ENCODE measurements around the gene CASKIN2.

CASKIN2 gene

GRCh38 chr17:75491680-75492079, 23.7 kb downstream of the CASKIN2 start:
- POLR2A ChIA-PET, result no interaction called here
- CTCF ChIA-PET, result no interaction called here
- no peak for DNase-seq (ENCODE audit: low read depth, low spot score)
- no peak overlapping the region for H3K4me3 ChIP-seq (ENCODE audit: low read depth, low read length)
- TF ChIP-seq, protein P1, sequence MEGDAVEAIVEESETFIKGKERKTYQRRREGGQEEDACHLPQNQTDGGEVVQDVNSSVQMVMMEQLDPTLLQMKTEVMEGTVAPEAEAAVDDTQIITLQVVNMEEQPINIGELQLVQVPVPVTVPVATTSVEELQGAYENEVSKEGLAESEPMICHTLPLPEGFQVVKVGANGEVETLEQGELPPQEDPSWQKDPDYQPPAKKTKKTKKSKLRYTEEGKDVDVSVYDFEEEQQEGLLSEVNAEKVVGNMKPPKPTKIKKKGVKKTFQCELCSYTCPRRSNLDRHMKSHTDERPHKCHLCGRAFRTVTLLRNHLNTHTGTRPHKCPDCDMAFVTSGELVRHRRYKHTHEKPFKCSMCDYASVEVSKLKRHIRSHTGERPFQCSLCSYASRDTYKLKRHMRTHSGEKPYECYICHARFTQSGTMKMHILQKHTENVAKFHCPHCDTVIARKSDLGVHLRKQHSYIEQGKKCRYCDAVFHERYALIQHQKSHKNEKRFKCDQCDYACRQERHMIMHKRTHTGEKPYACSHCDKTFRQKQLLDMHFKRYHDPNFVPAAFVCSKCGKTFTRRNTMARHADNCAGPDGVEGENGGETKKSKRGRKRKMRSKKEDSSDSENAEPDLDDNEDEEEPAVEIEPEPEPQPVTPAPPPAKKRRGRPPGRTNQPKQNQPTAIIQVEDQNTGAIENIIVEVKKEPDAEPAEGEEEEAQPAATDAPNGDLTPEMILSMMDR (IDR thresholded peaks at IDR 0.05; ENCODE audit: insufficient read depth, low read length, missing control alignments), result no peak

- TF ChIP-seq, protein P1 (IDR thresholded peaks at IDR 0.05; ENCODE audit: insufficient read depth, low read length, missing control alignments), result no peak
- ChIA-PET CTCF (no interaction called here), POLR2A (no interaction called here)
- DNase-seq (ENCODE audit: low read depth, low spot score), result no peak
- no peak overlapping the region for H3K4me3 ChIP-seq (ENCODE audit: low read depth, low read length)
These were observed 24.2 kb downstream of the CASKIN2 start for GRCh38 chr17:75490953-75491649.

- POLR2A ChIA-PET, result interaction anchor here (0.9 kb wide), 1 partner anchor 22 kb away, joined by 3 read pairs; no protein-coding TSS in a partner anchor
- H3K4me3 ChIP-seq (ENCODE audit: low read depth, low read length), result no peak overlapping the region
These were observed 25.1 kb downstream of the CASKIN2 start for GRCh38 chr17:75490173-75490743.

DNA sequence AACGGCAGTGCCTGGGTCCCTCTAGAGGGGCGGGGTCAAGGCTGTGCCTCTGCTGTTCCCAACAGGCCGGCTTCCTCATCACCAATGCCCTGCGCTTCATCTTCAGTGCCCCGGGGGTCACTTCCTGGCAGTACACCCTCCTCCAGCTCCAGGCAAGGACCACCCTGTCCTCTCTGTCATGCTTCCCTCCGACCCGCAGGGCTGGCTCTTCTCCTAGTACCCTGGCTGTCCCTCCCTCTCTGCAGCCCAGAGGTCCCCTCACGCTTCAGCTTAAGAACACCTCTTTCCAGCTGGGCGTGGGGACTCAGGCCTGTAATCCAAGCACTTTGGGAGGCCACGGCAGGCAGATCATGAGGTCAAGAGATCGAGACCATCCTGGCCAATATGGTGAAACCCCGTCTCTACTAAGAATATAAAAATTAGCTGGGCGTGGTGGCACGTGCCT, 25.8 kb downstream of the CASKIN2 start:
- no peak overlapping the region for H3K4me3 ChIP-seq (ENCODE audit: low read depth, low read length)
- TF ChIP-seq, protein P1 (IDR thresholded peaks at IDR 0.05; ENCODE audit: insufficient read depth, low read length, missing control alignments), result no peak
- no peak for DNase-seq (ENCODE audit: low read depth, low spot score)
- CTCF ChIA-PET, result interaction anchor here (1.0 kb wide), 1 partner anchor 143 kb away, joined by 3 read pairs; the partner anchor contains the start of gene SMIM5
- POLR2A ChIA-PET, result no interaction called here

More at GRCh38 chr17:75490173-75490743, 25.1 kb downstream of the CASKIN2 start:
- TF ChIP-seq, protein P1 (IDR thresholded peaks at IDR 0.05; ENCODE audit: insufficient read depth, low read length, missing control alignments), result no peak
- no peak for DNase-seq (ENCODE audit: low read depth, low spot score)
- CTCF ChIA-PET, result interaction anchor here (1.0 kb wide), 1 partner anchor 142 kb away, joined by 3 read pairs; the partner anchor contains the start of gene SMIM5

DNA sequence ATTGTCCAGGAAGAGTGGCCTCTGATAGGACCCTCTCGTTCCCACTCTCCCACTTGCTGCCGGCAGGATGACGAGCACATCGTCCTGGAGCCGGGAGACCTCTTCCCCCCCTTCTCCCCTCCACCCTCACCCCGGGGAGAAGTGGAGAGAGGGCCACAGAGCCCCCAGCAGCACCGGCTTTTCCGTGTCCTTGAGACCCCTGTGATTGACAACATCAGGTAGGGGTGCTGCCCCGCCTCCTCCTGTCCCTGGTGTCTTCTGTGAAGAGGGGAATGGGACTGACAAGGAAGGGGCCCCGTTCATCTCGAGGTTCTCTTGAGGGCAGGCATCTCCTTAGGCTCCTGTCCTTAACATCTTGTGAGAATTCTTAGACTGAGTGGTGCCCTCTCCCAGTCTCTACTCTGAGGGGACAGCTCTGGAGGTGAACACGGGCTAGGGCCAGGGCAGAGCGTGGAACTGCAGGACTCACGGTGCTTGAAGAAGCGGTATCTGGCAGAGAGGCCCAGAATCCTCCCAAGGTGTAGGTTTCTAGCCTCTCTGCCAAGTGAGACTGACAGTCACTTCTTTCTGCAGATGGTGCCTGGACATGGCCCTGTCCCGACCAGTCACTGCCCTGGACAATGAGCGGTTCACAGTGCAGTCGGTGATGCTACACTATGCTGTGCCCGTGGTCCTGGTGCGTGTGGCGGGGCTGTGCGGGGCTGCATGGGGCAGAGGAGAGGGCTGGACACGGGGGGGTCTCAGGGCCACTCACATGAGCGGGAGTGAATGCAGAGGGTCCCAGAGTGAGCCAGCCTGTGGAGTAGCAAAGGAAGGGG, 26.4 kb downstream of the CASKIN2 start:
- ChIA-PET CTCF (interaction anchor here (1.0 kb wide), 1 partner anchor 144 kb away, joined by 3 read pairs; the partner anchor contains the start of gene SMIM5), POLR2A (no interaction called here)
- TF ChIP-seq, protein P1 (IDR thresholded peaks at IDR 0.05; ENCODE audit: insufficient read depth, low read length, missing control alignments), result no peak
- no peak overlapping the region for H3K4me3 ChIP-seq (ENCODE audit: low read depth, low read length)
- no peak for DNase-seq (ENCODE audit: low read depth, low spot score)
